GM12801 (cell line): ENCODE results near the gene SP2.

Source experiments
- TF ChIP-seq, protein P1 (sequence below): IDR thresholded peaks from one replicate; pipeline ENCODE4 v1.5.1; 2011; ENCODE audit warnings: control low read depth; ENCODE audit not compliant: insufficient read length; ENCODE audit errors: extremely low read depth

SP2 gene

GRCh38 chr17:47959825-47960655 lies 64.0 kb downstream of the SP2 start:
- TF ChIP-seq, protein P1, sequence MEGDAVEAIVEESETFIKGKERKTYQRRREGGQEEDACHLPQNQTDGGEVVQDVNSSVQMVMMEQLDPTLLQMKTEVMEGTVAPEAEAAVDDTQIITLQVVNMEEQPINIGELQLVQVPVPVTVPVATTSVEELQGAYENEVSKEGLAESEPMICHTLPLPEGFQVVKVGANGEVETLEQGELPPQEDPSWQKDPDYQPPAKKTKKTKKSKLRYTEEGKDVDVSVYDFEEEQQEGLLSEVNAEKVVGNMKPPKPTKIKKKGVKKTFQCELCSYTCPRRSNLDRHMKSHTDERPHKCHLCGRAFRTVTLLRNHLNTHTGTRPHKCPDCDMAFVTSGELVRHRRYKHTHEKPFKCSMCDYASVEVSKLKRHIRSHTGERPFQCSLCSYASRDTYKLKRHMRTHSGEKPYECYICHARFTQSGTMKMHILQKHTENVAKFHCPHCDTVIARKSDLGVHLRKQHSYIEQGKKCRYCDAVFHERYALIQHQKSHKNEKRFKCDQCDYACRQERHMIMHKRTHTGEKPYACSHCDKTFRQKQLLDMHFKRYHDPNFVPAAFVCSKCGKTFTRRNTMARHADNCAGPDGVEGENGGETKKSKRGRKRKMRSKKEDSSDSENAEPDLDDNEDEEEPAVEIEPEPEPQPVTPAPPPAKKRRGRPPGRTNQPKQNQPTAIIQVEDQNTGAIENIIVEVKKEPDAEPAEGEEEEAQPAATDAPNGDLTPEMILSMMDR = no peak

DNA sequence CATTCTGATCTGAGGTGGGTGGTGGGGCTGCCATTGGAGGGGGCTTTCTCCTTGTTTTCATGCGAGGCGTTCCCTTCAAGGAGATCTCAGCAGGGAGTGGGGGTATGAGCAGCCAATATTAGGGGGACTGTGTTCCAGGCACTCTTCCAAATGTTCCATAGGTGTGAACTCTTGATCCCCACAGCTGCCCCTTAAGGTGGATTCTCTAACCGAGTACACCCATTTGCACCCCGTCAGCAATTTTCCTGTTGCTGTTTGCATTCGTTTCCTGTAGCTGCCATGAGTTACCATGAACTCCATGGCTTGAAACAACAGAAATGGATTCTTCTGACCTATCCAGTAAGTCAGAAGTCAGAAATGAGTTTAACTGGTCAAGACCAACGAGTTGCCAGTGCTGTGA lies 65.4 kb downstream of the SP2 start:
- TF ChIP-seq, protein P1 = no peak

DNA sequence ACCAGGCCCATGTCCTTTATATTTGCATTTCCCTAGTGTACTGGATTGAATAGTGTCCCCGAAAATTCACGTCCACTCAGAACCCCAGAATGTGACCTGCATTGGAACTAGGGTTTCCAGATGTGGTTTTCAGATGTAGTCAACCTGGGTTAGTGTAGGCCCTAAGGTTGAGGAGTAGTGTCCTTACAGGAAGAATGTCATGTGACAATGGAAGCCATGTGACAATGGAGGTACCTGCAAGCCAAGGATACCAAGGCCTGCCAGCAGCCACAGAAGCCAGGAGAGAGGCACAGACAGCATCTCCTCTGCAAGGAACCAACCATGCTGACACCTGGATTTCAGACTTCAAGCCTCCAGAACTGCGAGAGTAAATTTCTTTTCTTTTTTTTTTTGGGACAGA lies 66.9 kb downstream of the SP2 start:
- TF ChIP-seq, protein P1 = no peak

GRCh38 chr17:47964856-47965255 lies 68.8 kb downstream of the SP2 start:
- TF ChIP-seq, protein P1 = no peak

DNA sequence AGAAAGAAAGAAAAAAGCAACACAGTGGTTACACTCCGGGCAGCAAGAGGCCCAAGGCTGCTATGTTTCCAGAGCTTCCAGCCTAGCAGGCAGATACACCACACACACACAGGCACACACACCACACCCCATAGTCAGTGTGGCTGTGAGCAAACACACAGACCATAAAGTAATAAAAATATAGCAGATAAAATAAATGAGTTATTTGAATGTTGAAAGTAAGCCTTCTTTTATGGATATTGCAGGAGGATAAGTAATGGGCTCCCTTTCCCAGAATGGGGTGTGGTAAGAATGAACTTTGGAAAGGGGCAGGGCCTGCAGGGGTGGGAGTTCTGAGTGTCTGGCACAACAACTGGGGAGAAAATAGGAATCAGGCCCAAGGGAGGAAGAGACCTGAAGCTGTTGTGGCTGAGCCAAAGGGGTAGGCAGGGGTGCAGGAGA lies 70.1 kb downstream of the SP2 start:
- TF ChIP-seq, protein P1 = no peak

DNA sequence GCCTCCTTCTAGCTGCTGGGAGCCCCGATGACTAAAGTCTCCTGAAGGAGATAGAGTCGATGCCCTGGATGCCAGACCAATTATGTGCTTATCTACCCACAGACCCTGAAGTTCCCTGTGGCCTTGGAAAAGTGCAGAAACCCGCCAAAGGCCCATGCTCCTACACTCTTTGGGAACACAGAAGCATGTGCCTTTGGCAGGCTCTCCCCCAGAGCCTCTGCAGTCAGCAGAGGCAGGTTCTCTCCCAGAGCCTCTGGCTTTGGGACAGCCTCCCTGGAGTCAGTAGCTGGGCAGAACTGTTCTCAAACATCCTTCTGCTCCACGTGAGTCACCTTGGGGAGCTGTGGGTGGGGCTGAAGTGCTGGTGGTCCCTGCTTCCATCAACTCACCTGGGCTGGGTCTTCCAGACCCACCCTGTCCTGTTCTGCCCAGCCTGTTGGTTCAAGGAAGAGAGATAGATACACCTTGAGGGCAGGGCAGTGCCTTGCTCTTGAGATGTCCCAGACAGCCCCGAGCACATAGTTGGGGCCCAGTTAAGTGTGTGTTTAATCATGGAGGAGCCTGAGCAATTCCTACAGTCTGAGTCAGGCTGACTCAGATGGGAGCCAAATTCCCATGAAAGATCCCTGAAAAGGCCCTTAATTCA lies 71.7 kb downstream of the SP2 start:
- TF ChIP-seq, protein P1 = no peak

GRCh38 chr17:47968836-47969235 lies 72.8 kb downstream of the SP2 start:
- TF ChIP-seq, protein P1 = no peak
